GM19328 (cell line): ENCODE results near the gene LAMC3.
"Not testable (repeated sequence)": the region's sequence is repeated elsewhere in the genome, so short reads cannot be mapped to it uniquely, and the experiment has no call there.

Source experiments
- ATAC-seq: cut with Tn5 transposase; IDR thresholded peaks from one replicate; pipeline ENCODE4 v1.9.1; 2021; ENCODE audit warnings: mild to moderate bottlenecking, moderate library complexity; ENCODE audit not compliant: unreplicated experiment

LAMC3 gene

DNA sequence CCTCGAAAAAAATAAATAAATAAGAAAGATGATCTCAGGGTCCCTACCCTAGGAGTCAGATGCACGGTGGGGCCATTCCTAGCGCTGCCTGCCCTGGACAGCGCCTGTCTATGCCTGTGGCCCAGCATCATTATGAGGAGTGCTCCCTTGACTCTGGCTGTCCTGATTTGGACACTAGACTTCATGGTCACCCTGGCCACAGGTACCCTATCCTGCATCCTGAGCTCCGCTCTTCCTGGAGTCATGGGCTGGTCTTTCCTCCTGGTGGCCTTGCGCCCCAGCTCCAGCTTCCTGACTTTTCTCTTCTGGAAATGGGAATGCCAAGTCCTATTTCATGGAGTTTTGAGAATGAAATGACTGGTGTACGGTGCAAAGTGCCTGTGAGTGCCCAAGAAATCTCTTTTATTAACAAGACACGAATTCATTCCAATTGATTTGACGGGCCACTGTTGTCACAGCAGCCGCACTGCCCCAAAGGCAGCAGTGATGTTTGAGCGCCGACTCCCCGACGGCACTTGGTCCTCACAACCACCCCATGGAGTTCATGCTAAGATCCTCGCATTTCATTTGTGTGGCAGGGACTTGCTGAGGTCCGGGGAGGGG is 86.8 kb downstream of the LAMC3 start:
- no peak for ATAC-seq

- ATAC-seq = no peak
These were observed 87.5 kb downstream of the LAMC3 start, which contains the start of gene AIF1L for GRCh38 chr9:131096269-131097125. Gene AIF1L (plus strand): TSS chr9:131096531. CDS start chr9:131096630, 99 bp downstream.

DNA sequence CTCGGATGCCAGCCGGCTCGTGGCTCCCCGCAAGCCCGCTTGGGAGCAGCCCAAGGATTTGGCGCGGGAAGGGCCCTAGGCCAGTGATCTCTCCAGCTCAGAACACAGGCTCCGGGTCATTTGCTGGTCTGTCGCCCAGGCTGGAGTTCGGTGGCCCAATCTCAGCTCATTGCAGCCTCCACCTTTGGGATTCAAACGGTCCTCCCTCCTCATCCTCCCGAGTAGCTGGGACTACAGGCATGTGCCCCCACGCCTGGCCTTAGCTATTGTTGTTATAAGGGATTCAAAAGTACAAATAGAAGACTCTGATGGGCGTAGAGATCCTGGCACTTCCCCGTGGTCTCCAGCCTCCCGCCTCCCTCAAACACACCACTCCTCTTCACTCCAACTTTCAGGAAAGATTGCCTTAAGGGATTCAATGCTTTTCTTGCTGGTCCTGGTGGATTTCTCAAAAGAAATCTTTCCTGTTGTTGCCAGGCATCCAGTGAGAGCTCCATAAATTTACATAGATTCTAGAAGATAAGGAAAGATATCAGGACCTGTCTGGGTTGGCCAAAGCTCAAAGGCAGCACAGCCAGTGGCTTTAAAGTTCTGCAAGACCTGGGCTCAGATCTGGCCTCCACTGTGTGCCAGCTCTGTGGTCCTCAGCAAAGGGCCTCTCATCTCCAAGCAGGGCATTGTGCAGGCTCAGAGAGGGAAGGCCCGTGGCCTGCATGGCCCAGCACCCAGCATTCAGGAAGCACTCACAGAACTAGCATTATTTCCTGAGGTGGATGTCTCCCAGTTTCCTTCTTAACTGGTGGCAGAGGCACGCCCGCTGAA is 88.4 kb downstream of the LAMC3 start:
- no peak for ATAC-seq

DNA sequence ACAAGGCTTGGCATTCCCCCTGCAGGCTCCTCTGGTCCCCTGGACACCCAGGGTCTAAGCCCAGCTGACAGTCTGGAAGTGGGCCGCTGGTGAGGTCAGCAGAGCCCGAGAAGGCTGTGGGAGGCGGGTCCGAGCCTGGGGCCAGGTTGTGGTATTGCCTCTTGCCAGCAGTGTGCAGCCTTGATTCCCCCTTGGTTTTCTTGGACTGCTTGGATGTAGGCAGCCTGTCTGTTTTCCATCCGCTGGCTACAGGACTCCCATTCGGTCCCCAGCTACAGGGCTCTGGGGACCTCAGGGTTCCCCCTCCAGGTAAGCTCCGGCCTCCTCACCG is 88.9 kb downstream of the LAMC3 start:
- ATAC-seq = no peak

GRCh38 chr9:131098391-131099101 is 89.6 kb downstream of the LAMC3 start:
- no peak for ATAC-seq

- no peak for ATAC-seq
These were observed 90.2 kb downstream of the LAMC3 start for GRCh38 chr9:131099102-131099606.

DNA sequence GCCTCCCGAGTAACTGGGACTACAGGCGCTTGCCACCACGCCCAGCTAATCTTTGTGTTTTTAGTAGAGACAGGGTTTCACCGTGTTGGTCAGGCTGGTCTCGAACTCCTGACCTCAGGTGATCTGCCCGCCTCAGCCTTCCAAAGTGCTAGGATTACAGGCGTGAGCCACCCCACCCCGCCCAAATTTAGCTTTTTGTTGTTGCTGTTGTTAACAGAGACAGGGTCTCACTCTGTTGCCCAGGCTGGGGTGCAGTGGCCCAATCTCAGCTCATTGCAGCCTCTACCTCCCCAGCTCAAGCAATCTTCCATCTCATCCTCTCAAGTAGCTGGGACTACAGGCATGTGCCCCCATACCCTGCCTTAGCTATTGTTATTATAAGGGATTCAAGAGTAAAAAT is 90.9 kb downstream of the LAMC3 start:
- not testable (repeated sequence) for ATAC-seq

- ATAC-seq = no peak
These were observed 91.5 kb downstream of the LAMC3 start for GRCh38 chr9:131100445-131100844.

GRCh38 chr9:131101207-131101964 is 92.4 kb downstream of the LAMC3 start:
- ATAC-seq = no peak

DNA sequence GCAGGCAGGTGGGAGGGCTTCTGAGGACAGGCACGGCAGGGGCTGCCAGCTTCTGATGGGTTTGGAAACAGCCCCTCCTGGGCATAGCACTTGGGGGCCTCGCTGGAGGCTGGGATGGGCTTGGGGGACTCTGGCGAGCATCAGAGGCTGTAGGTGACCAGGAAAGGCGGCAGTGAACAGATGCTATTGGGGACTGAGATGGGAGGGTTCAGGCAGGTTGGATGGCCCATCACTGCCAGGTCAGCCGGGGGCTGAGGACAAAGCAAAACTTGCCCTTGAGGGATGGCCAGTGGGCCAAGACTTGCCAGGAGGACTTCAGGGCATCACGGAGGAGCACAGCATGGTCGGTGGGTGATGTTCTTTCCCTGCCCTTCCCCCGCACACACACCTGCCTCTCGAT is 94.0 kb downstream of the LAMC3 start:
- no peak for ATAC-seq

DNA sequence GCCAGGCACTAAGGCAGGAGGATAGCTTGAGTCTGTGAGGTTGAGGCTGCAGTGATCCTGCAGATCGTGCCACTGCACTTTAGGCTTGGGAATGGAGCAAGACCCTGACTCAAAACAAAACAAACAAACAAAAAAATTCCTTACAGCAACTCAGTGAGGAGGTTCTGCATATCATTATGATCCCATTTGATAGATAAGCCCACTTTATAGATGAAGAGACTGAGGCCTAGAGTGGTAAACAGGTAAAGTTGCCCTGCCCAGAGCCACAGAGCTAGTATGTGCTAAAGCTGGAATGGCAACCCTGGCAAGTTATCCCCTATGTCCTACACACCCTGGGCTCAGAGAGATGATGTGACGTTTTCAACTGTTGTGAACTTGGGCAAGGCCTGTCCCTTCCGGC is 94.6 kb downstream of the LAMC3 start:
- ATAC-seq = no peak

GRCh38 chr9:131104016-131104740 is 95.2 kb downstream of the LAMC3 start:
- ATAC-seq = no peak

DNA sequence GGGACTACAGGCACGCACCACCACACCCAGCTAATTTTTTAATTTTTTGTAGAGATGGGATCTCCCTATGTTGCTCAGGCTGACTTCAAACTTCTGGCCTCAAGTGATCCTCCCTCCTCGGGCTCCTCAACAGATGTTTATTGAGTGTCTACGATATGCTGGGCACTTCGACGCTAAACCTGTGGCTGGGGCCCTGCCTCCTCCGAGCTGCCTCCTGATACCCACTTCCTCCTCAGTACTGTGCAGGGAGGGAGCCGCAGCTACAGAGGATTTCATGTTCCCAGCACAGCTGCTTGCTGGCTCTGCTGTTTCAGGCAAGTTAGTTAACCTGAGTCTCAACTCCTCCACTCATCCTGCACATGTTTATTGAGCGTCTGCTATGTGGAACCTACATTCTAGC is 97.0 kb downstream of the LAMC3 start:
- ATAC-seq = no peak

DNA sequence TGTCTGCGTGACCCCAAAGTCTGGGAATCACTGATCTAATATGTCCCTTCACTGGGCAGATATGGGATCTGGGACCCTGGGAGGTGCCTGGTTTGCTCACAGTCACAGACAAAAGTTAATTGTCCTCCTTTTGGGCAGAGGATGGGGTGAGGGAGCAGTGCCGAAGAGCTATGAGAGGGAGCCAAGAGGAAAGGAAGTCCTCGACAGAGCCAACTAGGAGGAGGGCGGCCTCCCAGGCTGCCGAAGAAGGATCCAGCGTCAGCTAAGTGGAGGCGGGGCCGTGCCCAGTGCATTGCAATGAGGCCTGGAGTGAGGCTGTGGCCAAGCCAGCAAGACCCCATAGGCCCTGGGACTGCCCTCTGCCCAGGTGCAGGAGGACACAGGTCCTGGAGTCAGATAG is 98.8 kb downstream of the LAMC3 start:
- ATAC-seq = no peak

DNA sequence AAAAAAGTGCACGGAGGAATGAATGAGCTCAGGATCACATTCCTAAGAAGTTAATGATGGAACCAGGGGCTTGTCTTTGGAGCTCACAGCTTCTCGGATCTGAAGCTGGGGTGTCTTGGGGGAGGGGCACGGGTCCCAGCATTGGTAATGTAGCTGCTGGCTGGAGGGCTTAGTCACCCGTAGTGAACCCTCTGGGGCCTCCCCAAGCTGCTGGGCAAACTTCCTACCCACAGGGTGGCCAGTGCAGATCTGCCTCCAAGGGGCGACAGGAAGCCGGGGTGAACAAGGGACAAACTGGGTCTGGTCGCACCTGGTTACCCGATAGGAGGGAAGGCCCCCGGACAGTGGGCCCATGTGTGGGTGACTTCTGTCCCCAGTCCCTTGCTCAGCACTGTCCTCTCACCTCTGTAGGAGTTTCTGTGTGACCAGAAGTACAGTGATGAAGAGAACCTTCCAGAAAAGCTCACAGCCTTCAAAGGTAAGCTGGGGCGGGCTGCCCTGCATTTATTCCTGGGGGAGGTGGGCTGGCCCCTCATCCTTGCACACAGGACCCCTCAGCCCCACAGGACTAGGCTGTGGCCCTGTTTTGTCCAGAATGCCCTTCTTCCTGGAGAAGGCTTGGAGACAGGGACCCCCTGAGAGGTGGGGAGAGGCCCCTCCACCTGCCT is 102.3 kb downstream of the LAMC3 start:
- no peak for ATAC-seq

DNA sequence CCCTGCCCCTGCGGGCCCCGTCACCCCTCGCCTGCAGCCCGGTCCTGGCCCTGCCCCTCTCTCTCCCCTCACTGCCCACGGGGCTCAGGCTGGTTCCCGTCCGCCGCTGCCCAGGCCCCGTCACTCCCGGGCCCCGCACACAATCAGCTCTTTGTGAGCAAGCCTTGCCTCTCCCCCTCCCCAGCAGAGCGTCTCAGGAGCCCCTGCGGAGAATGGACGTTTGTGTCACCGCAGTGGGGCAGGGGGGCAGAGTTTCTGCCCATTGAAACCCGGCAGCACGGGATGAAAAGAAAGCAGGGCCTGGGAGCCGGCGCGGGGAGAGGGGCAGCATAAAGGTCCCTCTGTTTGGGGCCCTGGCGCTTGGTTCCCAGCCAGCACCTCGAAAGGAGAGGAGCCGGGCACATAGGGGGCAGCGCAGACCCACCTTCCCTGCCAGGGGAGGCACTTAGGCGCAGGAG is 102.9 kb downstream of the LAMC3 start:
- no peak for ATAC-seq

DNA sequence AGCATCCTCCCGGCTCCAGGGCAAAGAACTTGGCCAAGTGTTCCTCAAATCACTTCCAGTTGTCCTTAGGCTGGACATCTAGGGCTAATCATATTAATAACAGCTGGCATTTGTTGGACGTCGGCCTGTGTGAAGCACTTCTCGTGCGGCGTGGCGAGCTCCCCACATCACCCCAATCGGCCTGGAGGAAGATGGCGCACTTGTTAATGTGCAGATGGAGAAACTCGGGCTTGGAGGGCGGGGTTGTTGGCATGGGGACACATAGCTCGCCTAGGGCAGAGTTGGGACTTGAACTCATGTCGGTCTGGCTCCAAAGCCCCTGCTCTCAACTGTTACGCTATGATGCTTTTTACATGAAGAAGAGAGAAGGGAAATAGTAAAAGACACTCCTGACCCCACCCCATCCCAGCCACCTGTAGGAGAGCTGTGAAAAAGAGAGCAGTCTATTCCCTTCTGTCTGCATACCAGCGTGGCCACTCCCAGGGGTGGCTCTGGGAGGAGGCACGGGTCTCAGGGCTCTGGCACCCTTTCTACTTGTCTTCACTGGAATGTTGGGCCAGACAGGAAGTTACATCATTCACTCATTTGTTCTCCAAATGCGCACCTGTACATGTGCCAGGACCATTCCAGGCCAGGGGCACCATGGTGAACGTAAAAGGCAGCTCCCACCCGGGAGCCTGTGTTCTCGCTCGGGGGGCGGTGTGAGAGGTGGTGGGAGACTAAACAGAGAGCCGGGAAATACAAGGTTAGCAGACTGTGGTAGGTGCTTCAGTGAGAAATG is 103.6 kb downstream of the LAMC3 start:
- ATAC-seq = no peak

DNA sequence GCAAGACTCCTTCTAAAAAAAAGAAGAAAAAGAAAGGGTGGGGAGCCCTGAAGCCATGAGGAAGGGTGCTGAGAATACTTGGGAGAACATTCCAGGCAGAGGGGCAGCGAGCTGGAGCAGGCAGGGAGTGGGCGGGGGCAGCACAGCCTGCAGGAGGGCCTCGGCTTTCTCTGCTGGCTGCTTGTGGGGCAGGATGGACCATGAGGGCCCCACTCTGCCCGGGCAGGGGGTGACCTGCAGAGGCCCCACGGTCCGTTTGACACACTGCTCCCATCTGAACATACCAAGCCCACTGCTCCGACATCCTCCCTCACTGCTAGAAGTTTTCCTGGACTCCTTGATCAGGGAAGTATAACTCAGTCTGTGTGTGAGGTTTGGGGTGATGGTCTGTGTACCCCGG is 104.7 kb downstream of the LAMC3 start:
- ATAC-seq = no peak
